Astrocyte of the cerebellum (primary cell): ENCODE data around the gene PLA2G4D.

Experiments
- DNase-seq: peaks from one replicate; pipeline ENCODE4 v3.0.0-alpha.2; 2011; ENCODE audit warnings: low read depth
- H3K4me3 ChIP-seq: 2 replicates; pipeline ENCODE4 v1.5.1; 2011; ENCODE audit warnings: mild to moderate bottlenecking, low read depth, low read length, moderate library complexity
- CTCF ChIP-seq: IDR thresholded peaks from 2 replicates; pipeline ENCODE4 v1.5.1; 2012; ENCODE audit warnings: low read length, low read depth, moderate library complexity, mild to moderate bottlenecking; ENCODE audit errors: missing control alignments
- in situ Hi-C: cut with HindIII; loops from 2 replicates; pipeline ENCODE4 v1.10.0; 2017; ENCODE audit warnings: low sequenced_read_pairs

Gene PLA2G4D

GRCh38 chr15:42104095-42104891, 9.9 kb upstream of the PLA2G4D start:
- H3K4me3 ChIP-seq: no peak overlapping the region
- no peak for DNase-seq
- TF ChIP-seq CTCF: no peak
- in situ Hi-C loops: no loop called here

GRCh38 chr15:42102646-42103235, 8.4 kb upstream of the PLA2G4D start:
- DNase-seq: peak; percentile 13
- in situ Hi-C loops: no loop called here
- TF ChIP-seq CTCF: no peak
- no peak overlapping the region for H3K4me3 ChIP-seq

- no peak for TF ChIP-seq CTCF
- H3K4me3 ChIP-seq: no peak overlapping the region
- in situ Hi-C loops: no loop called here
- no peak for DNase-seq
These were observed 7.5 kb upstream of the PLA2G4D start for GRCh38 chr15:42101861-42102260.

- no peak for TF ChIP-seq CTCF
- no peak for DNase-seq
- in situ Hi-C loops: no loop called here
- no peak overlapping the region for H3K4me3 ChIP-seq
These were observed 5.8 kb upstream of the PLA2G4D start for GRCh38 chr15:42100021-42100800.

- in situ Hi-C loops: no loop called here
- DNase-seq: no peak
- H3K4me3 ChIP-seq: no peak overlapping the region
- no peak for TF ChIP-seq CTCF
These were observed 2.7 kb upstream of the PLA2G4D start for GRCh38 chr15:42097018-42097417.

GRCh38 chr15:42093966-42094365, 396 bp downstream of the PLA2G4D start:
- H3K4me3 ChIP-seq: no peak overlapping the region
- no peak for DNase-seq
- in situ Hi-C loops: no loop called here
- TF ChIP-seq CTCF: no peak
